A549 treated with Mapracorat at 1 μM for 4 hours (cell line): ENCODE results near the gene BLOC1S3. TPM values are rescaled to one million over a fixed set of nuclear protein-coding genes. Genes with fewer than 3 reads are reported as not detected.

Source experiments
- total RNA-seq: library from RNA; stranded (reverse); fragments of 200-300 nt; extraction: Qiagen RNA extraction; gene quantifications from 5 replicates; pipeline ENCODE4 v1.2.3, GENCODE V29; 2022

The BLOC1S3 gene
- total RNA-seq = 20.2 to 27.5 TPM (median 25.3 TPM) in 5 replicates

GRCh38 chr19:45178262-45179071, at the start of gene BLOC1S3:
Gene BLOC1S3 (plus strand): TSS chr19:45178784. CDS start chr19:45179297, 513 bp downstream.

GRCh38 chr19:45160870-45161737, 17.5 kb upstream of the BLOC1S3 start, which contains the start of gene NKPD1:
Gene NKPD1 (minus strand): TSS chr19:45160982. CDS start chr19:45160150, 832 bp downstream.

GRCh38 chr19:45177817-45178261, 745 bp upstream of the BLOC1S3 start, which contains the start of gene TRAPPC6A:
Gene TRAPPC6A (minus strand): TSS chr19:45178237. CDS start chr19:45178218, 19 bp downstream.

Other genes with a start within 250 kb of the BLOC1S3 start
- not detected in 5 replicates for gene APOC4, start 236.5 kb upstream of the BLOC1S3 start, total RNA-seq
- not detected in 5 replicates for gene APOC2, start 232.7 kb upstream of the BLOC1S3 start, total RNA-seq
- 136 to 197 TPM (median 165 TPM) in 5 replicates for gene CLPTM1, start 223.4 kb upstream of the BLOC1S3 start, total RNA-seq
- gene RELB, start 177.3 kb upstream of the BLOC1S3 start, total RNA-seq = 23.9 to 46.8 TPM (median 41.0 TPM) in 5 replicates
- 52.7 to 80.7 TPM (median 66.8 TPM) in 5 replicates for gene CLASRP, start 139.7 kb upstream of the BLOC1S3 start, total RNA-seq
- gene ZNF296, start 102.3 kb upstream of the BLOC1S3 start, total RNA-seq = 9.3 to 15.7 TPM (median 13.8 TPM) in 5 replicates
- 87.1 to 92.1 TPM (median 90.7 TPM) in 5 replicates for gene GEMIN7, start 99.5 kb upstream of the BLOC1S3 start, total RNA-seq
- gene PPP1R37, start 85.6 kb upstream of the BLOC1S3 start, total RNA-seq = 24.6 to 41.0 TPM (median 38.8 TPM) in 5 replicates
- 0.33 to 0.73 TPM (median 0.57 TPM) in 5 replicates for gene NKPD1, start 17.8 kb upstream of the BLOC1S3 start, total RNA-seq
- 35.3 to 49.4 TPM (median 42.2 TPM) in 5 replicates for gene TRAPPC6A, start 547 bp upstream of the BLOC1S3 start, total RNA-seq
- 1.5 to 1.8 TPM (median 1.6 TPM) in 5 replicates for gene EXOC3L2, start 66.6 kb downstream of the BLOC1S3 start, total RNA-seq
- gene MARK4, start 72.5 kb downstream of the BLOC1S3 start, total RNA-seq = 5.9 to 10.0 TPM (median 8.0 TPM) in 5 replicates
- gene CKM, start 144.1 kb downstream of the BLOC1S3 start, total RNA-seq = not detected in 5 replicates
- gene KLC3, start 162.0 kb downstream of the BLOC1S3 start, total RNA-seq = 0.91 to 1.4 TPM (median 1.1 TPM) in 5 replicates
- gene ERCC2, start 191.8 kb downstream of the BLOC1S3 start, total RNA-seq = 11.7 to 13.6 TPM (median 12.9 TPM) in 5 replicates
- gene PPP1R13L, start 226.3 kb downstream of the BLOC1S3 start, total RNA-seq = 32.7 to 42.5 TPM (median 39.9 TPM) in 5 replicates
- 43.6 to 52.2 TPM (median 46.4 TPM) in 5 replicates for gene POLR1G, start 227.9 kb downstream of the BLOC1S3 start, total RNA-seq
- gene ERCC1, start 245.1 kb downstream of the BLOC1S3 start, total RNA-seq = 146 to 172 TPM (median 160 TPM) in 5 replicates